KG1 (cell line): ENCODE measurements around the gene EEPD1.
"Not testable (repeated sequence)": the region's sequence is repeated elsewhere in the genome, so short reads cannot be mapped to it uniquely, and the experiment has no call there.

Experiments
- DNase-seq: peaks from one replicate; lab custom pipeline; 2025; lab: John Stamatoyannopoulos, UW

EEPD1 gene

DNA sequence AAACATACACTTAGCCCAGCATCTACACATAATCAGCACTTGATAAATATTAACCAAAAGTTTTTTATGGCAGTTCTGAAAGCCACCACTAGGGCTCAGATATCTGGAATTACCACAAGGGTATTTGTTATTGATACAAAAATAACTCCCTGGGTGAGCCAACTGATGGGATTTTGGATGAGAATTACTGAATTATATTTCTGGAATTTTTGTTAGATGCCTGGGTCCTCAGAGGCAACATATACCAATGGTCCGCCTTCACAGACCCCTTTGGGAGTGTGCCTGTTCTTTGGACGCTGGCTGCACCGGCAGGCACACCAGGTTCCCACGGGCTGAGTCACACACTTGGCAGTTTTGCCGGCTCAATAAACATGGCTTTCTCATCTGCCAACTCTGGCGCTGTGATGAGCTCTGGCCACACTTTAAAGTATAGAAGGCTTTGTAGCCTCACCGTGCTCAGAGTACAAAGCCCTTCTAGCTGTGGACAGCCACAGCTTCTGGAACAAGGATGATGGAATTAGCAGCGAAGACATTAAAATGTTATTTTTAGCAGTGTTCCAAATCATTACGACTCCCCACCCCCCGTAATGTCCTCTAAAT is 24.5 kb upstream of the EEPD1 start:
- no peak for DNase-seq

DNA sequence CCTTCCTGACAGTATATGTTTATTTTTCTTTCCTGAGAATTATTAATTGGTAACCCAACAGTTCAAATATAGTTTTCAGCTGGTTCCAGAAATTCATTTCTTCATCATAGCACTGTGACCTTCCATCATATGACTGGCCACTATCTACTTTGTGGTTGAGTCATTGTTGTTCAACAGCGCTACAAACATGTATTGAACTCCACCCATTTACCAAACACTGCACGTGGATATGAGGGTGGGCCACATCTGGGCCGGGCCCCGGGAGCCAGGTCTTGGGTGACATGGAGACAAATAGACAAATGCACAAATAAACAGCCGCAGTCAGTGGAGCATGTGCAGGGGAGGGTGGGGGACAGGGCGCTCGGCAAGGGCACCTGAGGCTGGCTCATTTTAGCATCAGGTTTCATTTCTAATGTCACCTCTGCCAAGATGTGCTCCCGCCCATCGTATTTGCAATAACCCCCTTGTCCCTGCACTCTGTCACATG is 24.0 kb upstream of the EEPD1 start:
- no peak for DNase-seq

DNA sequence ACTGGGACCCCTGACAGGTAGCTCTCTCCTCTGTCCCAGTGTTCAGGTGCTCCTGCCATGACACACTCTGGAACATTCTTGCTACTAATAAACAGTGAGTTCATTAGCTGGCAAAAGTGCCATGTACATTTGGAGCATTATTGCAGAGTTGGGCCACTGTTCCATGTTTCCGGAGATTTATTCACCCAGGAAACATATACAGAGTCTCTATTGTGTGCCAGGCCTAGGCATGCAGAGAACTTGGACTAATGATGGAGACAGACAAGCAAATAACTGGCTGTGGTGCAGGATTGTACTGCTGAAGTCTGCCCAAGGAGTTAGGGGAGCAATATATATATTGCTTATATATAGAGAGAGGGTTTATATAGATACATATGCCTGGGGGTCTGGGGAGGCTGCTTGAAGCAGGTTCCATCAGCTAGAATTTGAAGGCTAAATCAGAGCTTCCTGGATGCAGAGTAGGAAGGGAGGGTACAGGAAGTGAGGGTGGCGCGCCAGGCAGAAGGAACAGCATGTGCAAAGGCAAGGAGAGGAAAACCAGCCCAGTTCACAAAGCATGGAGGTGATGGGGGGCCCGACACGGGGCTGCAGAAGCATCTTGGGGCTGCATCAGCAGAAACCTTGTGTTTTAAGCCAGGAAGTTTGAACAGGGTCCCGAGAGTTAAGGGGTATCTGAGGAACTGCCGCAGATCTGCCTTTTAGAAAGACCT is 22.7 kb upstream of the EEPD1 start:
- DNase-seq = no peak

DNA sequence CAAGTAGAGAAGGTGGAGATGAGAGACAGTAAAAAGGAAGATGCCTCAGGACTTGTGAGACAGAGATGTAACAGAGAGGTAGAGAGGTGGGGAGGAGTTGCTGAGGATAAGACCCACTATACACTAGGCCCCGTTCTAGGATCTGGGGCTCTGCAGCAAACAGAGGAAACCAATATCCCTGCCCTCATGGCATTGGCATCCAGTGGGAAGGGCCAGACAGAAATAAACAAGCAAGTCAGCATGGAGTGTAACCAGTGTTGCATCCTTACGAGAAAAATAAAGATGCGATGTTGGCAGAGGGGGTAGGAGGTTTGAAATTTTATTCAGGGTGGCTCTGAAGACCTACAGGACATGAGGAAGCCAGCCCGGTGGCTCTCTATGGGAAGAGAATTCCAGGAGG is 22.0 kb upstream of the EEPD1 start:
- no peak for DNase-seq

DNA sequence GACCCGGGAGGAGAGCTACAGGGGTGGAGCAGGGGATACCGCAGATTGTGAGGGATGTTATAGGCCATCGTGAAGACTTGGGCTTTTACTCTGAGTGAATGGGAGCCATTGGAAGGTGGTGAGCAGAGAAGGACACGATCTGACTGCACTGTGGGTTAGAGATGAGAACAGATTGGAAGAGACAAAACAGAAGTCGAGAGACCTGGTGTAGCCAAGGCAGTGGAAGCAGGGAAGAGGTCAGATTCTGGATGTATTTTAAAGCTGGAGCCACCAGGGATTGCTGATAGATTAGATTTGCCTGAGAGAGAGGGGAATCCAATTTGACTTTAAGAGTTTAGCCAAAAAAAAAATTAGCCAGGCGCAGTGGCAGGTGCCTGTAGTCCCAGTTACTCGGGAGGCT is 21.6 kb upstream of the EEPD1 start:
- DNase-seq = no peak

DNA sequence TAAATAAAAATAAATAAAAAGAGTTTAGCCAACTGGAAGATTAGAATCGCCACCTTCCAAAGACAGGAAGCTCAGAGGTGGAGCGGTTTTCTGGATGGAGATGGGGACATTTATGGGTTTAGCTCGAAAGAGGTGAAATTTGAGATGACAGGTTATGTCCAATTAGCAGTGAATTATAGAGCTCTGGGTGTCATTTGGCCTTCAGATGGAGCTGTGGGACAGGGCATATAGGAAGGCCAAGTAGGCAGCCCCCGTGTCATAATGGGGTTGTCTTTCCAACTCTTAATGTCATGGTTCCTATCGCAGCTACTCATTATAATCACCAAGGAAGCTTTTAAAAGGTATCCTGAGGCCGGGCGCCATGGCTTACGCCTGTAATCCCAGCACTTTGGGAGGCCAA is 21.0 kb upstream of the EEPD1 start:
- DNase-seq = no peak

DNA sequence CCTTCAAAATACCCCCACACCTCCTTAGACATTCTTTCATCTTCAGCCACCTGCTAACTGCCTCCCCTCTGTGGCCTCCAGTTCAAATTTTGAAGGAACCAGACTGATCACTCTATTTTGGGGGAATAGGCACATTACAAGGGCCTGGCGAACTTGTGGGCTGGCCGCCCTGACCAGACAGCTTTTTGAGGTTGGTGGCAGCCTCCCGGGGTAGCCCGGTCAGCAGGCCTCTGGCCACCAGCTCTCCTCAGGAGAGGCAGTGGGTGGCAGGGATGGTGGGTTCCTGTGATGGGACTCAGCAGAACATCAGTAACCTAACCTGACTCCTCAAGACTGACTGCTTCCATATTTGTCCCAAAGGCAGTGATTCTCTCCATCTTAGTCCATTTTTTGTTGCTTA is 17.4 kb upstream of the EEPD1 start:
- no peak for DNase-seq

DNA sequence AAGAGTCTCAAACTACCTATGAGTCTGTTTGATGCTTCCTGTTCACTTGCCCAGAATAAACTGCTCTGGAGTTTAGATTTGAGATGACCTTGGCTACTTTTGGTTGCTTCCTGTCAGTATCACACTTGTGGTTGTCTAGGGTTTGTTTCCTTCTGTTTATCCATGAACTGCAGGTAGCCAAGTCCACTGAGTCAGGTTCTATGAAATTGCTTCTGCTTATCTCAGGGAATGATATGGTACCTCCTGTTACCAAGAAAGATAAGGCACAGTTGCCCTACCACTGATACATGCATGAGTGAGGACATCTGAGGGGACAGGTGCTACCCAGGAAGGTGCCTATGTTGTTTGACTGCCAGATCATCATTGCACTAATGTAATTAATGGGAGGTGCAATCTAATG is 15.8 kb upstream of the EEPD1 start:
- DNase-seq = no peak

DNA sequence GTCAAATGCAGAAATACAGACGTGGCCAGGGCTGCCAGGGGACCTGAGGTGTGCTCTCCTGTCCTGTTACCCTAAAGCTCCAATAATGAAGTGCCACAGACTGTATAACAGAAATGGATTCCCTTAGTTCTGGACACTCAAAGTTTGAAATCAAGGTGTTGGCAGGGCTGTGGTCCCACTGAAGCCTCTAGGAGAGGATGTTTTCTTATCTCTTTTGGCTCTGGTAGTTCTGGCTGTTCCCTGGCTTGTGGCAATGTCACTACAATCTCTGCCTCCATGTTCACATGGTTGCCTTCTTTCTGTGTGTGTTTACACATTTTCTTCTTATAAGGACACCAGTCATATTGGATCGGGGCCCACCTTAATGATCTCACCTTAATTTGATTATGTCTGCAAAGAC is 15.3 kb upstream of the EEPD1 start:
- no peak for DNase-seq

DNA sequence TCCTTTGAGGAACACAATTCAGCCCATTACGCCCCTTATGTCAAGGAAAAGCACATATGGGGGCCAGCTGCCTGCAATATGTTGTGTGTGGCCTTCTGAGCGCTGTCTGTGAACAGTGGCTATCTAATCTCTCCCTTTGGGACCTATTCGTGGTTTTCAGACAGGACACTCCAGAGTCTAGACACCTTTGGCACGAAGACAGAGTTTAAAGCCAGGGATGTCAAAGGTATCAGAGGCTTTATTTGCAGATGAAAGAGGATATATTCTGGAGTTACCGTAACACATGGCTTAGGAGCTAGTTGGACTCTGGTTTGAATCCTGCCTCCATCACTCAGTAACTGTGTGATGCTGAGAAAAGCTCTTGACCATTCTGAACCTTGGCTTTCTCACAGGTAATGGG is 14.8 kb upstream of the EEPD1 start:
- no peak for DNase-seq

DNA sequence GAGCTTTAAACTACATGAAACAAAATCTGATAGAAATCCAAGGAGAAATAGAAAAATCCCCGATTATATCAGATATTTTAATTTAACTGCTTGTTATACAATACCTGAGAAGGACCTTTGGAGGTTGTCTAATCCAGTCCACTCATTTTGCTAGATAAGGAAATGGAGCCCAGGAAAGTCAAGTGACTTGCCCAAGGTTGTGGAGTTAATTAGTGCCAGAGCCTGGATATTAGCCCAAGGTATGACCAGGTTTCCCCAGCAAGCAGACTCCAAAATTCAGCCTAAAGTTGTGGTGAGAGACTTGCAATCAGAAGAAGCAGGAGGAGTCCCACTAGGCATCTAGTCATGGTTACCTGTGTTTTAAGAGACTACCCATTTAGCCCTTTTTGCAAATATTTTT is 11.7 kb upstream of the EEPD1 start:
- DNase-seq = no peak

DNA sequence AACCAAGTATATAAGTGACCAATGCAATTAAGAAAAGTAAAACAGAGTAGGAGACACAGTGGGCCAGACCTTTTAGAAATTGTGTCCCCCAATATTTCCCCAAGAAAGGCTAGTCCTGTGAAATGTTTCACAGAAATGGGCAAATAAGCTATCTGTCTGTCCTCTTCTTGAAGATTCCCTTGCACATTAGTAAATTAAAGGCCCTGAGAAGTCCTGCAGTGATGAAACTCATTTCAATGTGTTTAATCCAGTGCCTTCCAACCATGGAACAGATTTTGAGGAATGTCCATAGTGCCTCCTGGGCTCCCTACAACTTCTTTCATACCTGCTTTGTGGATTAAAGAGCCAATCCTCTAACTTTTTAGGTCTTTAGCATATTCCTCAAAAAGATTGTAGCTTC is 11.2 kb upstream of the EEPD1 start:
- no peak for DNase-seq

DNA sequence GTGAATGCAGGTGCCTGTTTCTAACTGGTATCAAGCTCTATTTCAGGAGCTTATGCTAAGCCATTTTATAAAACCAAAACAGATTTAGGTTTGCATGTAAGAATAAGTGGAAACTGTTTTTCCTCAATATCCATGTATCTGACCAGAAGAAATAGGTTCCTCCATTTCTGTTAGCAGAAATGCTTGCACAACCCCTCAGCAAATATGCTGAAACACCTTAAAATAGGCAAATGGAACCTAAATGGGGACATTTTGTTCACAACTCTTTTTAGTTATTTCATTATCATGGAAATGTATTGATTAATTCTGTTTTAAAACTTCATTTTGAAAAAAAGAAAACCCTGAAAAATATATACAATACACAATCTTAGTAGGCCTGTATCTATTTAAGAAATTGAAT is 8.9 kb upstream of the EEPD1 start:
- DNase-seq = no peak

DNA sequence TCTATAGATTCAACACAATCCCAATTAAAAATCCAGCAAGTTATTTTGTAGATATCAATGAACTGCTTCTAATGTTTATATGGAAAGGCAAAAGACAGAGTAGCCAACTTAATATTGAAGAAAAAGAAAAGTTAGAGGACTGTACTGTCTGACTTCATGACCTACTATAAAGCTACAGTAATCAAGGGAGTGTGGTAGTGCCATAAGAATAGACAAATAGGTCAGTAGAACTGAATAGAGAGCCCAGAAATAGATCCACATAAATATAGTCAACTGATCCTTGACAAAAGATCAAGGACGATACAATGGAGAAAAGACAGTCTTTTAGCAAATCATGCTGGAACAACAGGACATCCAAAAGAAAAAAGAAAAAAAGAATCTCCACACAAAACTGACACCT is 7.4 kb upstream of the EEPD1 start:
- DNase-seq = no peak

DNA sequence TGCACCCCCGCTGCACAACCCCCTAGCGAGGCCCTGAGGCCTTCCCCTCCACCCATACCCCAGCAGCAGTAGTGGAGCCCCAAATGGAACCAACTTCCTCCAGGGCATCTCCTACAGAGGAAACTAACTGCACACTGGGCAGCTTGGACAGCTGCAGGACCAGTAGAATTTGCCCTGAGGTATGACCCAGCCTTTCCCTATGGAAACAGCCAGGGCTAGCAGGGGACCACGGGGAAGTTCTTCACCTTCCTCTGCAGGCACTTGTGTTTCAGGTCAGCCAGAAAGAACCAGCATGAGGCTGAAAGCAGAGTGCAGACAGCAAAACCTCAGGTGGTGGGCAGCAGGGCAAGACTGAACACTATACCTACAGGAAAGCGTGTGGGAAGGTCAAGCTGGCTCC is 5.7 kb upstream of the EEPD1 start:
- DNase-seq = no peak

DNA sequence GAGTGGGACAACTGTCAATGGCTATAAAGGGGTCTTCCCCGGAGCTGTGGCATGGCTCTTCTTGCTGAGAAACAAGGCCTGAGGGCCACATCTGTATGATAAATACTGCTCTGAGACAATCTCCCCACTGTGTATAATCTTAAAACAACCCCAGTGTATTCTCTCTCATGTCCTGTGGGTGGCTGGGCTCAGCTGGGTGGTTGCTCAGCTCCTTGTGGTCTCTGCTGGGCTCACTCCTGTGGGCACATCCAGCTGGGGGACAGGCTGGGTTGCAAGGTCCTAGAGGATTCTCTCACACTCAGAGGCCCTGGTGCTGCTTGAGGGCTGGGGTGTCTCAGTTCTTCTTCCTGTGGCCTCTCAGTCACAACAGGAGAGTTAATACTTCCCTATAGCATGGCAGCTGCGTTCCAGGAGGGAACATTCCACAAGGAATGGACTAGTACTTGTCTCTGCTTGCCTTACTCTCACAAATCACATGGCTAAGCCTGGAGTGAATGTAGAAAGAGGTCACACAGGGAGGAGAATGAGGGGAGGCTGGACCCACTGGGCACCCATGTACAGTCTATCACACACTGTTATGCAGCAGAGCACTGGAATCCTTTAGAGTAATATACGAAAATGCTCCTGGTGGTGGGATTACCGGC is 4.5 kb upstream of the EEPD1 start:
- no peak for DNase-seq

DNA sequence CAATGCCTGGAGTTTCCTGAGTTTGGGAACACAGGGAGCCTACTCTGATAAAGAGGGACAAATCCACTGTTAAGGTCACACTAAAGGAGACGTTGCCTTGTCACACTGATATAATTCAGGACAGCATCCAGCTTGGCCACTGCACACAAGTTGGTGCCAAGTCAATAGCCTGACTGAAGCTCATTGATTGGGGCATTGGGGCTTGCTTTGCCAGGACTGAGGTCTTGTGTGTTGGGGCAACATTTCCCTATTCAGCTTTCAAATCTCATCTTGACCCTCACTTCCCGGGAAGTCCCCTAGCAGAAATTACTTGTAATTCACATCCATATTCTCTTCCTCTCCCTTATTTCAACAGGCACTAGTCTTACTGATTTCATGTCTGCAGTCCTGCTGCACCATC is 3.8 kb upstream of the EEPD1 start:
- not testable (repeated sequence) for DNase-seq

DNA sequence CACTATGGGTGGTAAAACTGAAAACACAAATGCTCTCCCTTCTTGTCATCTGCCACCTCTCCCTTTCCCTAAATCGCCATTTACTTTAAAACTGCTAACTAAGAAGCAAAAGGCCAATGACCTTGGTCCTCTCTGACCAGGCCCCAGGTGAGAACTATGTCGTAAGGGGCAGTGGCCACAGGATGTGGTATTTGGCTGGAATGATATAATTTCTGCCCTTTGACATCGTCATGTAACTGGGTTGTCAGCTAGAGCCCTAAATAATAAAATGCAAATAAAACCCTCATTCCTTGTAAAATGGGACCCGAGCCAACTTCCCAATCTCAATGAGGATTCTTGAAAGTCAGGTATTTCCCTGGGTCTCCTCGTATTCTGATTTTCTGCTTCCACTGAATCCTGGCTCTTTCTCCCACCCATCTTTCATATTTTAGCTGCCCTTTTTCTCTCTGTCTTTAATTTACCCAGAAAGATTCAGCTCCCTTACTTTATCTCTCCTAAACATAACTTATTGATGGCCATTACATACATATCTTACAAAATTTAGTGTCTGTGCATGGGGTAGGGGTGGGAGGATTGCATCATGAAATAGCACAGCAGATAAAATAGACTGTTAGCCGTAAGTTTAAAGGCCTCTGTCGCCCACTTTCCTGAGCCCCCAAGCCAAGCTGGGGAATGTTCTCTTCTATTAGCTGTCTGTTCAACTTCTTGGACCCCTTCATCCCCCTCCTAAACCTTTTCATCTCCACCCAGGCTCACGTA is 3.2 kb upstream of the EEPD1 start:
- DNase-seq = no peak

DNA sequence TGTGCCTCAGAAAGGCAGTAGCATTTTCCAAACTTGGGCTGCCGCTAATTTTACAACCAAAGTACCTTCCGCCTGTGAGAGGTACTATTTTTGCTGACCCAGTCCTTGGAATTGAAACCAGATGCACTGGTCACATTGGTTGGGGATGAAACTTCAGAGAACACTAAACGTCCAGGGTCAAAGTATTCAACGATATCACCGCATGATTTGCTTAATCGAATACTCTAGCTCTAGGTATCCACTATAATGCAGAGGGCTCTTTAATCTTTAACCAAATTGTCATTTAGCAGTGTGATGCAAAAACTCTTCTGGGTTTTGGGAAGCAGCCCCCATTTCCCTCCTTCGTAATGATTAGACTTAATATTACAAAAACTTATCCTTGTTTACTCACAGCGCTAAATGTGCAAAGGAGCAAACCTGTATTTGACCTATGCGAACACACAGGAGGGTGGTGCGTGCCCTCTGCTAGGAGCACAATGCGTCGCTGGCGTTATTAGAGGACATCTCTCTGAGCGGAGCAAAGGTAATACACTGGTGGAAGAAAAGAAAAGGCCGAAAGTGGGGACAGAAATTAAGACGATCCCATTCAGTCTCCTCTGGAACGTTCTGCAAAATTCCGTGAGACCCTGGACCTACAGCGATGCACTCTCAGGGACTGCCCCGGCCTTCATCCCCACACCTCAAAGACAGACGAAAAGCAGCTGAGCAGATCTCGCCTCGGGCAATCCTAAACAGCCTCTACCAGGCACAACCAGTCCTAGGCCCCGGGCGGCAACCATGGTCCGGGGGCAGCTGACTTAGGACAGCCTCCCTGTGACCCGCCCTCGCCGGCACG is 916 bp upstream of the EEPD1 start:
- DNase-seq = no peak

DNA sequence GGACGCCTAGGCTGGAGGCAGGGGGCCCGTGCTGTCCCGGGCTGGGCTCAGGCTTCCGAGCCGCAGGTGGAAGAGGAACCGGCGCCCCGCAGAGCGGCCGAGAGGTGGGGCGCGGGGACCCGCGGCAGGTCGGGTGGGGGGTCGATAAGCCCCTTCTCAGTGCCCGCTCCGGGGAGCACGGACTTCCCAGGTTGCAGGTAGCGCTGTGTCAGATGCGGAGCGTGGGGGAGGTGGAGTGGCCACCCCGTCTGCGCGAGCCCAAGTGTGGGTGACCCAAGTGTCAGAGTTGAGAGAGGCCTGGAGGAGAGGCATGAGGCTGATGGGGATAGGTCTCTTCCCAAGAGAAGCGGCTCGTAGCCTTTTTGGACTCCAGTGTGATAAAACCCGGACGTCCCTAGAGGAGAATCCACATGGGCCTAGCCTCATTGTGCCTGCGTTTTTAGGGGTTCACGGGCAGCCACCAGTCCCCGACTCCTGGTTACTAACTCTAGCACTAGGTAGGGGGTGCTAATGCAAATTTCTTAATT is 580 bp downstream of the EEPD1 start:
- no peak for DNase-seq
